ENCODE measurements around the gene CCNL1.
"Not testable (repeated sequence)": the region's sequence is repeated elsewhere in the genome, so short reads cannot be mapped to it uniquely, and the experiment has no call there.

CCNL1 gene

DNA sequence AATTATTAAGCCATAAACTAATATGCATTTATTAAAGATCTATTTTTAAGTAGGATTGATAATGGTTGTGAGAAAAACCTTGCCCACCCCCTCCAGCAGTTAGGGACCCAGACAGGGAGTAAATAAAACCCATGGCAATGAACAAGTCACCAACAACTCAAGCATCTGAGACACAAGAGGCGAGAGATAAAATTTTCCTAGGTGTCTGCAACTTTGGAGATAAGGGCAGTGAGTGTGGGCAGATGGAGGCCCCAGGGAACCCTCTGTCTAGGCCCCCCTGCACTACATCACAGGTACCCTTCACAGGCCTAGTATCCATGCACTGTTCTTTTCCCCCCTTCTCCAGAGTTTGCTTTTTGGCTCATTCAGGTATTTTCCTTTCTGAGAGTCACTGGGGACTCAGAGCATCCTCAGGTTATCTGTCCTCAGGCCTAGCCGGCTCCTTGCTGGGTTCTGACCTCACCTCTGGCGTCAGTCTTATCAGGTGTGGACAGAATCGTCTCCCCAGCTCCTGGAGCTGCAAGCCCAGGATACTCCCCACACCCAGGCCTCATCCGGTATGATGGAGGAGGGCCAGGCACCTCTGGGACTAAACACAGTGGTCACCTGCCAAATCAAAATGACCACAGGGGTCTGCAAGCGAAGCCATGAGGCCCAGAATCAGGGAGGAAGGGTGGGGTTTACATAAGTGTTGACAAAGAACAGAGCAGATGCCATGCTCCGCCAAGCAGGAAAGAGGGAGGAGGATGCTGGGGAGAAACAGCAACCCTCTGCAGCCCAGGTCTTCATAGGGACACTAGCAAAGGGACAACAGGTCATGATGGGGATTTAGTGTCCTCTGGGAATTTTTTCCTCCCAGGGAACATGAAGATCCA, 50.4 kb downstream of the CCNL1 start:
- H3K27ac ChIP-seq: no peak overlapping the region
- DNase-seq (ENCODE audit: low read depth, low spot score): no peak

DNA sequence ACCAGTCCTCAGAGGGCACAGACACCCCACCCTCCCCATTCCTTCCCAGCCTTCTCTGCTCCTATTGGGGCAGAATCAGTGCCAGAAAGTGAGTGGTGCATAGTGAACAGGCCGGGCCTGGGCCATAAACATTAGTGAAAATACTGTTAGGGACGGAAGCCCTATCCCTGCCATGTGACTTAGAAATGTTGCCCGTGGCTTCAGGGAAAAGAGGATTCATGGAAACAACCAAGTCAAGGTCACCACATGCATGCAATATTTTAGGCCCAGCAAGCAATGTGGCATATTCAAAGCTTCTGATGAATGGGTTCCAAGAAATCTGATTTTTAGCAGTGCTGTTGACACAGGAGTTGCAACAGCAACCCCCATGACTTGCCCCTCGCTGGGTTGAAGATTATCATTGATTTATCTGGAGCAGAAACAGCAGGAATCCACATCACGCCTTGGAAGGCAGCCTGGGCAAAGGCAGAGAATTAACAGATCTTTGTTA, 52.3 kb downstream of the CCNL1 start:
- no peak for DNase-seq (ENCODE audit: low read depth, low spot score)

DNA sequence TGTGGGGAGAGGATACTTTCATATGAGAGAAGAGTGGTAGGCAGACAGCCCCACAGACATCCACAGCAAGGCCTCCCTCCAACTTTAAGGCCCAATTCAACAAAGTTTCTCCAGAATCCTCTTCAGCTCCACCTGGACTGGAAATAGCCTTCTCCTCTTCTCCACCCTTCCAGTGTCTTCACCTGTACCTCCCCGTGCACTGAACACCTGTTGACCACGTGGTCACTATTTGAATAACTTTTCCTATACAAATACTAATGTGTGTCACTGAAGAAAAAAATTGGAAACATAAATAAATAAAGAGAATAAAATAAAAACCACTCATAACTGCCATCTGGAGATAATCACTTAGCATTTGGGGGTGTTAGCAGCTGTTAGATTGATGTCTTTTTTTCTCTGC, 52.9 kb downstream of the CCNL1 start:
- no peak overlapping the region for H3K27ac ChIP-seq
- no peak for DNase-seq (ENCODE audit: low read depth, low spot score)

More for the DNA sequence above, 52.3 kb downstream of the CCNL1 start:
- no peak overlapping the region for H3K27ac ChIP-seq

DNA sequence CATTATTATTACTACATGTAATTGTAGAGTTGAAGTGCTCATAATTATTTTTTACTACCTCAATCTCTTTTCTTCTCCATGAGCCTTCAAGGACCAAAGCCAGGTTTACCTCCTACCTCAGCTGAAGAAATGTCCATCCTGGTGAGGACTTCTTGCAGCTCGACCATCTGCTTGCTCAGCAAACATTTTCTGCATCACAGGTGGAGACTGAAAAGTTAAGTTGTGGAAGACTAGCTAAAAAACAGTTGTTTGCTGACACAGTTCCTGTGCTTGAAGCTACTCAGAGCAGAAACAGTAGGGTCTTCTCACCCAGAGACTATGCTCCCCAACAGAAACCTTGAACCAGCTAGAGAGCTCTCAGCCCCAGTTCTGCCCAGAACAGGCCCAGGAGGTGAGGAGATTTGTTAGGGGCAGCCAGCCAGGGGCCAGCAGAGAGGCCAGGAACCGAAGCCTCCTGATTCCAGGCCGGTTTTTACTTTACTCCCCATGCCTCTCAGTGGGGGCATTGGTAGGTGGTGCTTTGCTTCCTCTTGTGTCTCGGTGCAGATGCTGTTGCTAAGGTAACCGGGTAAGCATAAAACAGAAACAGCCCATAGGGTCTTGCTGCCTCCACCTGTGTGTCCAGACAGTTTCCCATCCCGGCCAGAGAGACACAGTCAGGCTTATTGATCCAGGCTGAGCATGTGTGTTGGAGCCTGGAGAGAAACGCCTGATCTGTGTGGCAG, 54.9 kb downstream of the CCNL1 start:
- no peak overlapping the region for H3K27ac ChIP-seq
- DNase-seq (ENCODE audit: low read depth, low spot score): no peak

DNA sequence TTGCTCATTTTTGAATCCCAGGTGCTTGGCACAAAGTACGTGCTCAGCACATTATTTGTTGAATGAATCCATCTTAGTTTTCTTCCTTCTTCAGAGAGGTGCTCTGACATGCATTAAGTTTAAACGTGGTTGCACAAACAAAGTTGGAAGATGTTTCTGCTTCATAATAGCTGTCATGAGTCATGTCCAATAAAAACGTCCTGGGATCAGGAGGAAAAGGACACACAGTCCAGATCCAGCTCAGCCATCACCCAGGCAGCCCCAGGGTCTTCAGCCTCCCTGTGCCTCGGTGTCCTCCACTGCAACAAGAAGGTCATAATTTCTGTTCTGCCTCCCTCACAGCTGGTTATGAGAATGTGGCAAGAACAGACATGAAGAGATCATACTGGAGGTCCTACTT, 55.4 kb downstream of the CCNL1 start:
- DNase-seq (ENCODE audit: low read depth, low spot score): no peak
- H3K27ac ChIP-seq: no peak overlapping the region

DNA sequence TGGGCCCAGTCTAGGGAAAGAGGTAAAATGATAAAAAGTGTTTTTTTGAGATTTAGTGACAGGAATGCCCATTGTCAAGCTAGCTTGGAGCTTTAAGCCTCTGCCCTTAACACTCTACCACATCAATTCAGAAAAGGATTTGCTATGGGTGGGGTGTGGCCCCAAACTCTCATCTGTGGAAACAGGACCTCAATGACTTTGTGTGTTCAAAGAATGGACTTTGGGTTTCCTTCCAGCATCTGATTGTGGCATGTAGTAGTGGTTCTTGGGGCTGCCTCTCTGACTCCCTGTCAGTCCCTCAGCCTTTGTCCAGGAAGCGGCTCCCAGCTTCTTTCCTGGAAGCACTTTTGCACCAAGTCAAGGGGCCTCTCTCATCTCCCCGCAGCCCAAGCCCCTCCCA, 56.1 kb downstream of the CCNL1 start:
- no peak overlapping the region for H3K27ac ChIP-seq

DNA sequence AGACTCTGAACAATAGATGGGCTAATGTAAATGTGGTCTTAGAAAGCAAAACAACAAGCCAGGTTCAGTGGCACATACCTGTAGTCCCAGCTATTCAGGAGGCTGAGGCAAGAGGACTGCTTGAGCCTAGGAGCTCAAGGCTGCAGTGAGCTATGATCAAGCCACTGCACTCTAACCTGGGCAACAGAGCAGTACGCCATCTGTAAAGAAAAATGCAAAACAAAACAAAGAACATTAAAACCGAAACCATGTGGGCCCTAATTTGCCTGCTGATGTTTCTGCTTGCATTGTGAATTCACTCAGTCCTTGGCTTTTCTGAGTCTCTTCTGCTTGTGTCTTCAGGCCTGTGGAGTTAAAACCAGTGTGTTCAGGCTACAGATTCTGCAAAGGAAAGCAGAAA, 56.7 kb downstream of the CCNL1 start:
- DNase-seq (ENCODE audit: low read depth, low spot score): no peak
- H3K27ac ChIP-seq: no peak overlapping the region

More for the DNA sequence above, 56.1 kb downstream of the CCNL1 start:
- no peak for DNase-seq (ENCODE audit: low read depth, low spot score)

DNA sequence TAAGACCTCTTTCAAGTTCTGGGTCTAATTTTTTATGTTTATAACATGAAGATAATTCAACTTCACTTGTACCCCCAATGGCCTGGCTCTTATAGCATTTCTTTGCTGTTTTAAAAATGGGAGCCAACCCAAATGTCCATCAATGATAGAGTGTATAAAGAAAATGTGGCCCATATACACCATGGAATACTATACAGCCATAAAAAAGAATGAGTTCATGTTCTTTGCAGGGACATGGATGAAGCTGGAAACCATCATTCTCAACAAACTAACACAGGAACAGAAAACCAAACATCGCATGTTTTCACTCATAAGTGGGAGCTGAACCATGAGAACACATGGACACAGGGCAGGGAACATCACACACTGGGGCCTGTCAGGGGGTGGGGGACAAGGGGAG, 57.4 kb downstream of the CCNL1 start:
- not testable (repeated sequence) for H3K27ac ChIP-seq; DNase-seq (ENCODE audit: low read depth, low spot score)

DNA sequence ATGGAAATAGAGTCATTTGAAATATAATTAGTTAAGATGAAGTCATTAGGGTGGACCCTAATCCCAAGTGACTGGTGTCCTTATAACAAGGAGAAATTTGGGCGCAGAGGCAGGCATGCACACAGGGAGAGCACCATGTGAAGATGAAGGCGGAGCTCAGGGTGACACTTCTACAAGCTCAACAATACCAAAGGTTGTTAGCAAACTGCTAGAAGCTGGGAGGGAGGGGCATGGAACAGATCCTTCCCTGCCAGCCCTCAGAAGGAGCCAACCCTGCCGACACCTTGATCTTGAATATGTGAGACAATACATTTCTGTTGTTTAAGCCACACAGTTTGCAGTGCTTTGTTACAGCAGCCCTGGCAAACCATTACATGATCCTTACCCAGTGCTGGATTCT, 57.8 kb downstream of the CCNL1 start:
- no peak overlapping the region for H3K27ac ChIP-seq
- no peak for DNase-seq (ENCODE audit: low read depth, low spot score)

DNA sequence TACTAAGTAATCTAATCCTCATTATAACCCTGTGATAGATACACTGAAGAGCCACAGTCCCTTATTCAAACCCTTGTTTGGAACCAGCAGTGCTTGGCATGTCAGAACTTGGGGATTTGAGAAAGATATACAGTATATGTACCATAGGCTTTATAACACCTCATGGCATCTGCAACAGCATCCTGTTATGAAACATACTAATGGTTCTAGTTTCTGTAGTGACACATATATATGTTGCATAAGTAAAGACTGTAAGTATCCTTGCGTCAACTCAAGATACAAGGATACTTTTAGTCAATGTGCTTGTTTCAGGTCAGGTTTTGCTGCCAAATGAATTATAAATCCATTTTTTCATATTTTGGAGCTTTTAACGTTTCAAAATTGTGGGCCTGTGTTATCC, 58.5 kb downstream of the CCNL1 start:
- no peak overlapping the region for H3K27ac ChIP-seq
- DNase-seq (ENCODE audit: low read depth, low spot score): no peak

DNA sequence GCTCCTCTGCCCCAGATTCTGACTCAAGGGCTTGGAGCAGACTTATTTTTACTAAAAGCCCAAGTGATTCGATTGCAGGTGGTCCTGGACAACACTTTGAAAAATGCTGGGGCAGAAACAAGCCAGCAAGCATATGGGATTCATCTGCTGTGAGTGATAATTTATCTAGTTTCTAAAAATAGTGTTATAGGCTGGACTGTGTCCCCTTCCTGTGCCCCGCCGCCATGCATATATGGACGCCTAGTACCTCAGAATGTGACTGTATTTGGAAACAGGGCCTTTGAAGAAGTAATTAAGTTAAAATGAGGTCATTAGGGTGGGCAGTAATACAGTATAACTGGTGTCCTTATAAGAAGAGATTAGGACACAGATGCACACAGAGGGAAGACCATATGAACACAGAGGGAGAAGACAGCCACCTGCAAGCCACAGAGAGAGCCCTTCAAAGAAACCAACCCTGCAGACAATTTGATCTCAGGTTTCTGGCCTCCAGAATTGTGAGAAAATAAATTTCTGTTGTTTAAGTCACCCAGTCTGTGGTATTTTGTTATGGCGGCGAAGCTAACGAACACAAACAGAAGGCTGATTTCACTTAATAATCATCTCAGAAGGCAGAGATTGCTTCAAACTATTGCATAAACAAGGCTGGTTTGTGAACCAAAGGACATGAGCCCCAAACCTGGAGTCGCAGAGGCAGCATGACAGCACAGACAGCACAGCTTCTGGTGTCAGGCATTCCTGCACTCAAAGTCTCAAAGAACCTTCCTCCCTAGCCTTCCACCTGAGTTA, 59.1 kb downstream of the CCNL1 start:
- no peak overlapping the region for H3K27ac ChIP-seq
- no peak for DNase-seq (ENCODE audit: low read depth, low spot score)

DNA sequence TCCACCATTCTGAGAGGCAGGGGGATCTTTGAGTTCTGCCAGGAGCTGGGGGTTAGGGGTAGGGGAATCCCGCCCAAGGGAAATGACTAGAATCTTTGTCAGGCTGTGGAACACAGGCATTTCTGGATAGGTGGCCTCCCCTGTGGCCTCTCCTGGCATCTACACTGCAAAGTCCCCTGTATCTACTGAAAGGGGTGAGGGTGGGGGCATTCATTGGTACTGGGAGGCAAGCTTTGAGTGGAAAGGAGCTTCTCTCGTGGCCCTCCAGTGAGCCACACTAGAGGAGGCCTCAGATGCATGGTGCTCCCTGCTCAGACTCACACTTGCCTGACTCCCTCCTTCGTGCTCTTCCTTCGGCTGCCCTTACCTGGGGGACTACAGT, 59.9 kb downstream of the CCNL1 start:
- no peak for DNase-seq (ENCODE audit: low read depth, low spot score)

DNA sequence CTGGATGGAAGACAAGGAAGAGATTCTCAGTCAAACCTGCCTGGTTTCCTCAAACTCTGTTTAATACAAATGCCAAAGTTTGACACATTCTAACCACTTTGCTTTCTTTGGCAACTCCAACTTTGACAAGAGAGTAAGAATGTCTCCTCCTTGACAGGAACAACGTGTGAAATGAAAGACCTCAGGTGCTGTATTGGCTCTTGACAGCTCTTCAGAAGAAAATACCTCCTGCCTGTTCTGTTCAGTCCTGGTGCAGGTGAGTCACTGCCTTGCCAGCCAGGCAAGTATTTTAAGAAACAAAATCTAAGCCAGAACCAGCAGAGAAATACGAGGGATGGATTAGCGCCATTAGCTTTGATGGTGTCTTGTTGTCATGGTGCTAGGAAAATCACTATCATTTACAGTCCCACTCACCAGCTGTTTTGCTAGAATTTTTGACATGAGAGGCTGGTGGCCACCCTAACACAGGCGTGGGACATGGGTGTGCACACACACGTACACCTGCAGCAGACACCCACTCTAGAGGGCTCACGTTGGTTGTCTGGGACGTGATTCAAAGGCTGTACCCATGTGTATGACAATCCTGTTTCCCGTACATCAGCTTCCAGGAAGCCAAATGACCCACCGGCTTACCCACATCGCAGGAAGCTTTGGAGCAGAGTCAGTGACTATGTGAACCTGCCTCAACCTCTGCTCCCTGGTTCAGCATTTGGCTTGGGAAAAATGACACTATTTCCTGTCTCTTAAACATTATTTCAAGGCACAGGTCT, 60.4 kb downstream of the CCNL1 start:
- H3K27ac ChIP-seq: peak overlapping the region; percentile 10
- no peak for DNase-seq (ENCODE audit: low read depth, low spot score)

More for the DNA sequence above, 59.9 kb downstream of the CCNL1 start:
- H3K27ac ChIP-seq: no peak overlapping the region

DNA sequence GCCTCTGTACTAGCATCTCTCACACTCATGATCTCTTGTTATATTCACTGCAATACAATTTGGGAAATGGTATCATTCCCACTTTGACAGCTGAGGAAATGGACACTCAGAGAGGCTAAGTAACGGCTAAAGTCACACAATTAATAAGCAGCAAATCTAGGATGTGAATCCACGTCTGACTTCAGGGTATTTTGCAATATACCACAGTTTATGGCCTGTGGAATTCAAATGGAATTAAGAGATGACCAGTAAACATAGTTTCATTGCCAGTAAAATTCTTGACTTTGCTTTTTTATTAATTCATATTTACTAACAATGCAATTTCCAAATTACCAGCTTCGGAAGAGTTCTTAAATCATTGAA, 61.1 kb downstream of the CCNL1 start:
- DNase-seq (ENCODE audit: low read depth, low spot score): no peak
- H3K27ac ChIP-seq: peak overlapping the region; percentile 10

DNA sequence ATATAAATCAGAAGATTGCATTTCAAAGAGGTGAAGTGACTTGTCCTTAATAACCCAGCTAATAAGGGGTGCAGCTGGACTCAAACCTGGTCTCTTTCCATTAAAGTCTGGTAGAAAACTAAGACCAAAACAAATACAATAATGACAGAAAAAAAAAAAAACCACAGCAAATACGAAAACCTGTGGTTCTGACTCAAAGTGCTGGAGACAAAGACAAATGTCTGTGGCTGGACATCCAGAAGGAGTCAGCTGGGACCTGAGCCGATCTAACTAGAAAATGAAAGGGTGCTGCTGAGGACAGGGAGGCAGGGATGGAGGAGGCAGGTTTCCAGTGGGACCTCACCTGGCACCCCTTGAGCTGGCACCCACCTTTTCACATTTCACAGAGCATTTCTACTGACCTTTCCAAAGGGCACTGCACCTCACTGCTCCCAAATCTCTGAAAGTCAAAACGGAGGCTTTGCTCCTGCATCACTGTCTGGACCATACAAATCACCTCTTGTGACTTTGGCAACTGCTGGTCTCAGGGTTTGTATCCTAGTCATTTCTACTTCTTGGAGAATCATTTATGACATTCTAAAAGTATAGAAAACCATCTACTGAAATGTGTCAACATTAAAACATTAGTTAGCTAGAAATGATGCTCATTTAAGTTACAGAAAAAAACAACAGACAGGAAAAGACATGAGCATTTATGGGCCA, 61.7 kb downstream of the CCNL1 start:
- H3K27ac ChIP-seq: no peak overlapping the region
- no peak for DNase-seq (ENCODE audit: low read depth, low spot score)

Data from epithelial cell of prostate (primary cell).